Activated CD4-positive, alpha-beta T cell treated with anti-CD3 and anti-CD28 coated beads, Interleukin-2, amount 50 U/mL, for 4 hours (primary cell): ENCODE results near the gene NOL4L.

Experiments
- DNase-seq, 2 experiments: peaks; one replicate each; pipeline ENCODE4 v3.0.0-alpha.2; 2020

Gene NOL4L

GRCh38 chr20:32439132-32439829, 145.9 kb downstream of the NOL4L start:
- DNase-seq, result no peak

- DNase-seq, result no peak
Observed at GRCh38 chr20:32438331-32438858, 146.7 kb downstream of the NOL4L start.

- DNase-seq, result no peak
Observed at GRCh38 chr20:32437391-32438074, 147.6 kb downstream of the NOL4L start.

- no peak for DNase-seq
Observed at GRCh38 chr20:32436968-32437367, 148.2 kb downstream of the NOL4L start.

- no peak for DNase-seq
Observed at GRCh38 chr20:32436142-32436861, 148.8 kb downstream of the NOL4L start.

- no peak for DNase-seq
Observed at GRCh38 chr20:32435449-32436107, 149.6 kb downstream of the NOL4L start.

- DNase-seq, result no peak
Observed at GRCh38 chr20:32434434-32434833, 150.7 kb downstream of the NOL4L start.

GRCh38 chr20:32433311-32434021, 151.7 kb downstream of the NOL4L start:
- no peak for DNase-seq

GRCh38 chr20:32432277-32432676, 152.9 kb downstream of the NOL4L start:
- no peak for DNase-seq

- DNase-seq, result no peak
Observed at GRCh38 chr20:32431457-32431856, 153.7 kb downstream of the NOL4L start.

GRCh38 chr20:32429745-32430360, 155.3 kb downstream of the NOL4L start:
- DNase-seq, result no peak

GRCh38 chr20:32429343-32429742, 155.8 kb downstream of the NOL4L start:
- no peak for DNase-seq

- no peak for DNase-seq
Observed at GRCh38 chr20:32427996-32428395, 157.1 kb downstream of the NOL4L start.

- no peak for DNase-seq
Observed at GRCh38 chr20:32421290-32421689, 163.8 kb downstream of the NOL4L start.

GRCh38 chr20:32418376-32418775, 166.8 kb downstream of the NOL4L start:
- DNase-seq, result no peak

- no peak for DNase-seq
Observed at GRCh38 chr20:32416206-32416605, 168.9 kb downstream of the NOL4L start.

GRCh38 chr20:32415494-32415893, 169.6 kb downstream of the NOL4L start:
- DNase-seq, result no peak

GRCh38 chr20:32411955-32412706, 173.0 kb downstream of the NOL4L start:
- no peak for DNase-seq

GRCh38 chr20:32407131-32407750, 177.9 kb downstream of the NOL4L start:
- peak; percentile 57 to 60 for DNase-seq

GRCh38 chr20:32406701-32407100, 178.4 kb downstream of the NOL4L start:
- no peak for DNase-seq

GRCh38 chr20:32404017-32404416, 181.1 kb downstream of the NOL4L start:
- DNase-seq, result no peak
